OCI-LY1 (cell line): Measurements from ENCODE around the gene TFPI.

ENCODE experiments used
- H2AFZ ChIP-seq: fragments of 200-600 bp; sonication (generic), shearing (Covaris generic); 2 replicates; pipeline ENCODE4 v1.6.0; 2014; ENCODE audit warnings: antibody characterized with exemption, mild to moderate bottlenecking, low read length
- H3F3A ChIP-seq: fragments of 200-600 bp; sonication (generic), shearing (Covaris generic); 2 replicates; pipeline ENCODE4 v1.6.0; 2014; ENCODE audit warnings: mild to moderate bottlenecking, antibody characterized with exemption, low read length, moderate library complexity; ENCODE audit not compliant: insufficient read depth
- H3K27ac ChIP-seq: fragments of 200-600 bp; sonication (generic); 2 replicates; pipeline ENCODE4 v1.5.1; 2014; ENCODE audit warnings: low read length, mixed run types, mild to moderate bottlenecking, low read depth; ENCODE audit not compliant: poor library complexity, severe bottlenecking
- H3K27me3 ChIP-seq: fragments of 200-600 bp; sonication (generic); 2 replicates; pipeline ENCODE4 v1.6.0; 2014; ENCODE audit warnings: antibody characterized with exemption, mild to moderate bottlenecking, low read length, moderate library complexity; ENCODE audit not compliant: insufficient read depth
- H3K36me3 ChIP-seq: fragments of 200-600 bp; sonication (generic); 2 replicates; pipeline ENCODE4 v1.6.1; 2014; ENCODE audit warnings: mild to moderate bottlenecking, antibody characterized with exemption, low read length, moderate library complexity, mixed read lengths; ENCODE audit not compliant: insufficient read depth
- H3K4me1 ChIP-seq: fragments of 200-600 bp; sonication (generic); 2 replicates; pipeline ENCODE4 v1.5.1; 2014; ENCODE audit warnings: mild to moderate bottlenecking, low read length, moderate library complexity; ENCODE audit not compliant: insufficient read depth, severe bottlenecking
- H3K4me2 ChIP-seq: fragments of 200-600 bp; sonication (generic), shearing (Covaris generic); 2 replicates; pipeline ENCODE4 v1.6.1; 2014; ENCODE audit warnings: low read length
- H3K4me3 ChIP-seq: fragments of 200-600 bp; sonication (generic); 2 replicates; pipeline ENCODE4 v1.5.1; 2014; ENCODE audit warnings: low read length, low read depth, mild to moderate bottlenecking, mixed read lengths; ENCODE audit not compliant: poor library complexity, severe bottlenecking
- H3K79me2 ChIP-seq: fragments of 200-600 bp; shearing (Covaris generic); 2 replicates; pipeline ENCODE4 v1.6.1; 2016; ENCODE audit warnings: mixed run types, low read length, mixed read lengths; ENCODE audit not compliant: insufficient read depth
- H3K9ac ChIP-seq: fragments of 200-600 bp; sonication (generic), shearing (Covaris generic); 2 replicates; pipeline ENCODE4 v1.6.1; 2014; ENCODE audit warnings: mild to moderate bottlenecking, low read length, mixed read lengths
- H3K9me2 ChIP-seq: fragments of 200-600 bp; sonication (generic), shearing (Covaris generic); 2 replicates; pipeline ENCODE4 v1.6.1; 2014; ENCODE audit warnings: low read depth, mild to moderate bottlenecking, low read length, mixed read lengths
- H3K9me3 ChIP-seq: fragments of 200-600 bp; shearing (Covaris generic); 2 replicates; pipeline ENCODE4 v1.6.1; 2014; ENCODE audit warnings: low read length, mixed read lengths
- H4K20me1 ChIP-seq: fragments of 200-600 bp; sonication (generic), shearing (Covaris generic); 2 replicates; pipeline ENCODE4 v1.6.0; 2016; ENCODE audit warnings: mild to moderate bottlenecking, low read length; ENCODE audit not compliant: insufficient read depth
- EZH2 ChIP-seq: fragments of 200-600 bp; sonication (generic), shearing (Covaris generic); IDR thresholded peaks from 2 replicates; pipeline ENCODE4 v1.8.0; 2017; ENCODE audit warnings: borderline replicate concordance, mixed run types, mild to moderate bottlenecking, antibody characterized with exemption, low read length, moderate library complexity, mixed read lengths
- TF ChIP-seq, protein P1 (sequence below): fragments of 200-600 bp; sonication (generic), shearing (Covaris generic); IDR thresholded peaks from 2 replicates; pipeline ENCODE4 v1.5.1; 2017; ENCODE audit warnings: mild to moderate bottlenecking, antibody characterized with exemption, low read length, moderate library complexity, mixed read lengths

The TFPI gene

DNA sequence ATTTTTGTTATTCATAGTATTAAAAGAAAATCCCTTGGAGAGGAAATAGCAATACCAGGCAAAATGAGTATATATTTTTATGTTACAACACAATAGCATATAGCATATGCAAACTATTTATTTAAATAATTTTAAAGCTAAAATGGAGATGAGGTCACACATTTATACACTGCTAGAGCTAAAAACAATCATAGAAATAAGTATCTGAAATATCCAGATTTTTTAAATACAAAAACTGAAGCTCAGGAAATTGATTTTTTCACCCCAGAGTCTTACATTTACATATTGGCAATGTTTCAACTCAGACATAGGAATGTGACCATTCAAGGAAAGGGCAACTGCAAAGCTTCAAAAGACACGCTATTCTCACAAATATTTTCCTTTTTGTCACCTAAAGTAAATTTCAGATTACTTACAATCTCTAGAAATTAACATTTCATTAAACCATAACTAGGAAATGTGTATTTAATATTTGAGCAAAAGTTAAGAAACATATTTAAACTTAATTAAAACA, 8.9 kb downstream of the TFPI start:
- no peak overlapping the region for H3K9ac ChIP-seq
- no peak overlapping the region for H2AFZ ChIP-seq
- no peaks in the 10 kb centered on the region for H3K36me3 ChIP-seq
- H3K4me2 ChIP-seq = no peak overlapping the region
- H3K27me3 ChIP-seq = no peaks in the 10 kb centered on the region
- H4K20me1 ChIP-seq = no peaks in the 10 kb centered on the region
- no peak overlapping the region for H3K4me3 ChIP-seq
- H3F3A ChIP-seq = no peaks in the 10 kb centered on the region
- no peaks in the 10 kb centered on the region for H3K4me1 ChIP-seq
- H3K27ac ChIP-seq = no peak overlapping the region
- no peaks in the 10 kb centered on the region for H3K9me2 ChIP-seq
- H3K79me2 ChIP-seq = no peaks in the 10 kb centered on the region
- TF ChIP-seq, protein P1, sequence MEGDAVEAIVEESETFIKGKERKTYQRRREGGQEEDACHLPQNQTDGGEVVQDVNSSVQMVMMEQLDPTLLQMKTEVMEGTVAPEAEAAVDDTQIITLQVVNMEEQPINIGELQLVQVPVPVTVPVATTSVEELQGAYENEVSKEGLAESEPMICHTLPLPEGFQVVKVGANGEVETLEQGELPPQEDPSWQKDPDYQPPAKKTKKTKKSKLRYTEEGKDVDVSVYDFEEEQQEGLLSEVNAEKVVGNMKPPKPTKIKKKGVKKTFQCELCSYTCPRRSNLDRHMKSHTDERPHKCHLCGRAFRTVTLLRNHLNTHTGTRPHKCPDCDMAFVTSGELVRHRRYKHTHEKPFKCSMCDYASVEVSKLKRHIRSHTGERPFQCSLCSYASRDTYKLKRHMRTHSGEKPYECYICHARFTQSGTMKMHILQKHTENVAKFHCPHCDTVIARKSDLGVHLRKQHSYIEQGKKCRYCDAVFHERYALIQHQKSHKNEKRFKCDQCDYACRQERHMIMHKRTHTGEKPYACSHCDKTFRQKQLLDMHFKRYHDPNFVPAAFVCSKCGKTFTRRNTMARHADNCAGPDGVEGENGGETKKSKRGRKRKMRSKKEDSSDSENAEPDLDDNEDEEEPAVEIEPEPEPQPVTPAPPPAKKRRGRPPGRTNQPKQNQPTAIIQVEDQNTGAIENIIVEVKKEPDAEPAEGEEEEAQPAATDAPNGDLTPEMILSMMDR = no peak
- no peak for TF ChIP-seq EZH2
- H3K9me3 ChIP-seq = no peaks in the 10 kb centered on the region

DNA sequence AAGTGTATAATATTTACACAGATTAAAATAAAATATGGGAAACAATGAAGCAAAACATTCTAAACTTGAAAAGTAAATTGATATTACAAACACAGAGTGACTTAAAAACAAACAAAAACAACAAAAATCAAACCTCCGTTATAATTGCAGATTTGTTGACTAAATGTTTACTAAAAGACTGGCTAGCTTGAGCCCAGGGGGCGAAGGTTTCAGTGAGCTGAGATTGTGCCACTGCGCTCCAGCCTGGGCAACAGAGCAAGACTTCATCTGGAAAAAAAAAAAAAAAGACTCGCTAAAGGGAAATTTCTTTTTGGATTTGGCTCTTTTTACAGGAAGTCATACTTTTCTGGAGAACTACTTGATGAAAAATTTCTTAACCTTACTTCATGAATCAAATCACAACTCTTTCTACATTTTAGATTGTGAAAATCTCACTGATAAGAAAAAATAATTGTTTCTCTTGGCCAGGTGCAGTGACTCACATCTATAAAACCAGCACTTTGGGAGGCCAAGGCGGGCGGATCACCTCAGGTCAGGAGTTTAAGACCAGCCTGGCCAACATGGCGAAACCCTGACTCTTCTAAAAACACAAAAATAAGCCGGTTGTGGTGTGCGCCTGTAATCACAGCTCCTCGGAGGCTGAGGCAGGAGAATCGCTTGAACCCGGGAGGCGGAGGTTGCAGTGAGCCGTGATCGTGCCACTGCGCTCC, 9.7 kb downstream of the TFPI start:
- no peaks in the 10 kb centered on the region for H3K4me1 ChIP-seq
- H4K20me1 ChIP-seq = no peaks in the 10 kb centered on the region
- H3K9ac ChIP-seq = no peak overlapping the region
- H3K9me3 ChIP-seq = no peaks in the 10 kb centered on the region
- no peak overlapping the region for H3K27ac ChIP-seq
- H3K27me3 ChIP-seq = no peaks in the 10 kb centered on the region
- no peak overlapping the region for H3K4me3 ChIP-seq
- H3K4me2 ChIP-seq = no peak overlapping the region
- H3K79me2 ChIP-seq = no peaks in the 10 kb centered on the region
- no peaks in the 10 kb centered on the region for H3K36me3 ChIP-seq
- H3F3A ChIP-seq = no peaks in the 10 kb centered on the region
- no peak overlapping the region for H2AFZ ChIP-seq
- H3K9me2 ChIP-seq = no peaks in the 10 kb centered on the region
- no peak for TF ChIP-seq EZH2
- TF ChIP-seq, protein P1 = no peak

DNA sequence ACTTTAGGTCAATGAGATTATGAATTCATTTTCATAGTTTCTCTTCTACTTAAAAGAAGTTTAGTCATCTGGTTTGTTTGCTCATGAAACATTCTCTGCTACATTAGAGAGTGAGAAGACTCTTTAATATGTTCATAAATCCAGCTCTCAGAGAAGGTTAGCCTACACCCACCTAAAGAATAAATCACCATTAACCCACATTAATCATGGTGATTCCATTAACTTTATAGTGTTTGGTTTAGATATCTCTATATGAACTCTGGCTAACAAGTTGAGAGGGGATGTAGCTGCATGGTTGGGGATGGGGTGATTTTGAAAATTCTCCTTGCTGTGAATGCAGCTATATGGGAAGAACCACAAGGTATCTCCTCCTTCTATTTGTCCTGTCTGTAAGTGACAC, 10.7 kb downstream of the TFPI start:
- H3F3A ChIP-seq = no peaks in the 10 kb centered on the region
- H3K4me1 ChIP-seq = no peaks in the 10 kb centered on the region
- H4K20me1 ChIP-seq = no peaks in the 10 kb centered on the region
- no peaks in the 10 kb centered on the region for H3K9me3 ChIP-seq
- no peak overlapping the region for H3K4me2 ChIP-seq
- TF ChIP-seq, protein P1 = no peak
- no peaks in the 10 kb centered on the region for H3K79me2 ChIP-seq
- no peak overlapping the region for H3K4me3 ChIP-seq
- H3K9ac ChIP-seq = no peak overlapping the region
- no peaks in the 10 kb centered on the region for H3K36me3 ChIP-seq
- H3K9me2 ChIP-seq = no peaks in the 10 kb centered on the region
- H3K27me3 ChIP-seq = no peaks in the 10 kb centered on the region
- H3K27ac ChIP-seq = no peak overlapping the region
- no peak overlapping the region for H2AFZ ChIP-seq
